NCI-H2029 treated with DMSO at 0.1 percent for 48 hours (cell line): Measurements from ENCODE around the gene AMBRA1.

Source experiments
- DNase-seq: peaks from one replicate; lab custom pipeline; 2025; lab: John Stamatoyannopoulos, UW

The AMBRA1 gene

GRCh38 chr11:46472662-46472994 lies 121.2 kb downstream of the AMBRA1 start:
- DNase-seq = no peak

DNA sequence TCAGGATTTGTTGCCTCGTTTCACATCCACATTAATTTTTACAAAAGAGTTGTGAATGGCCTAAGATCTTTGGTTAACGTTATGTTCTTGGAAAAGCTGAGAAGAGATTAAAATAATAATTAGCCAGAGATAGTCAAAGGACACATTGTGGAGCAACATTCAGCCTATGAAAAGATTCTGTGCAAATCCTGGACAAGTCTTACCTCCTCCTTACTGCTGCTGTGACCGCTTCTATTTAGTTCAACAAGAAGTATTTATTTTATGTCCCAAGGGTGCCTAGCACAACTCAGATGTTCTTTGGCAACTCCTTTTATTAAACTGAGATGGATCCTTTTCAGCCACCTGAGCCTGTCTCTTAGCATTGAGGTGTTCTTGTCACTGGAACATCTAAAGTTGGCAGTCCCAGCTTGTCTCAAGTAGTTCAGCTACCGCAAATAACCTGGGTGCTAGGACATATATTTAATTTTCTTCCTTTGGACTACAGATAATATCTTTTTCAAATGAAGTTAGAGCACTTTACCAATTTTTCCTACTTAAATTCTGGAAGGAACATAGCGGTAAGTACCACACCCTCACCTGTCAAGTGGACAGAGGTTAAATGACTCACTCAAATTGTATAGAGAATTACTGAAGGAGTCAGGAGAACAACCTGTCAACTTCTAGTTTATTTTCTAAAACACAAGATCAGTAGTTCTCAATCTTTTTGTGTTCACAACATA lies 121.7 kb downstream of the AMBRA1 start:
- no peak for DNase-seq

DNA sequence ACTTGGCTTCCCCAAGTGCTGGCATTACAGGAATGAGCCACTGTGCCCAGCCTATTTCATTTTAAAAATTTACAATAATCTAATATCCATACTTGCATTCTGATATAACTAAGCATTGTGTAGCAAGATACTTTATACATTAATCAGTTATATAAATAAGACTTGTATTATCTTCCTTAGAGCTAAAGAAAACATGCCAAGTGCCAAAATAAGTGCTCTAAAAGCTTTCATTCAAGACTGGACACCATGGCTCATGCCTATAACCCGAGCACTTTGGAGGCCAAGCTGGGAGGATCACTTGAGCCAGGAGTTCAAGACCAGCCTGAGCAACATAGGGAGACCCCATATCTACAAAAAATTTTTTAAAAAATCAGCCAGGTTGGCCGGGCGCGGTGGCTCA lies 123.9 kb downstream of the AMBRA1 start:
- no peak for DNase-seq

DNA sequence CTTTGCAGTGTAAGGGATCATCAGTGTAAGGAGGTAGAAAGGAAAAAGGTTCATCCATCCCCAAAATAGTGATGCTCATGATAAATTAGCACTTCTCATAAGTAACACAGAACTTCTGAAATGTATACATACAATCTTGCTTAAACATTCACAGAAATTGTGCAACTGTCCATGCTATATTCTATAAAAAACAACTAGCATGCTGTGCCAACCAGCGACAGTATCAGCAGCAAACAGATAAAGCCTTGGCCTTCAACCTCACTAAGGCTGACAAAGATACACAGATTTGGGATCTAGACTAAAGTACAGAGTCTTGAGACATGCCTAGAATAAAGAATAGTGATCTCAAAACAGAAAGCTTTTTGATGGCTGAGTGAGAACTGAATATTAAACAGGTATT lies 128.1 kb downstream of the AMBRA1 start:
- no peak for DNase-seq

DNA sequence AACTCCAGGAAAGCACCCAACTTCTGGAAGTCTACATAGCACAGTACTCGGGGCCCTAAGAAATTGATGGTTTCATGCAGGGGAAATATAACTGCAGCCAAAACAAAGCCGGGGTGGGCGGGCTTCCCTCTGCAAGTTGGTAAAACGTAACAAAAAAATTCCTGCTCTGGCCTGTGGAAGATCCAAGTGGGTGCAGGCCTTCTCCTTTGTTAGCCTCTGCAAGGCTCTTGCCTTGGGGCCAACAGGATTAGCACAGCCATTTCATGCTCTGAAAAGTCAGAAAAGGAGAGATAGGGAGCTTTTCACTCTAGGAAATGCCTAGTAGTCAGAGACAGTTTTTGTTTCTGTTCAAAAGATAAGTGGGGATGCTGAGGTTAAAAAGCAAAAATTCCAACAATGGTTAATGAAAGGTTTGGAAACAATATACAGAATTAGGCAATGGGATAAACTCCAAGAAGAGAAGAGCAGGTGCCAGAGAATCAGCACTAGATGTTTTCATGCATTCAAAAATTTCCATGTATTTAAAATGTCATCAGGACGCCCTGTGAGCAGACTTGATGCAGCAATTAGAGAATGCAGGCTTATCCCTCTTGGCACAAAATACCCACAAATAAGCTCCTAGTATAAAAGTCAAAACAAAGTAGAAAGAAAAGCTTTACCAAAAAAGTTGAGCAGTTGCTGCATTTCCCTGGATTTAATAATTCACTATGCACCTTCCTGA lies 130.0 kb downstream of the AMBRA1 start:
- DNase-seq = no peak

- no peak for DNase-seq
Measured at GRCh38 chr11:46461461-46461927, 132.3 kb downstream of the AMBRA1 start.

DNA sequence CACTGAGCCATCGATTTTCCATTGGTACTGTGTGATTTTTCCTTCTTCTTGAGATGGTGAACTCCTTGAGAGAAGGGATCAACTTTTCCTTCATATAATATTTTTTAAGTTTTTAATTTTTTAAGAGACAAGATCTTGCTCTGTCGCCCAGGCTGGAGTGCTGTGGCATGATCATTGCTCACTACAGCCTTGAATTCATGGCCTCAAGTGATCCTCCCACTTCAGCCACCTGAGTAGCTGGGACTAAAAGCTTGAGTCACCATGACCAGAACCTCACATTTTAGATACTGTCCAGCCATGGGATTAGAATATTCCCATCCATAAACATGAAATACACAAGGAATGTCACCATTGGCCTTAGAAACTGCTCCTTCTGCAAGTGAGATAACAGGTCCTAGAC lies 135.3 kb downstream of the AMBRA1 start:
- DNase-seq = no peak

DNA sequence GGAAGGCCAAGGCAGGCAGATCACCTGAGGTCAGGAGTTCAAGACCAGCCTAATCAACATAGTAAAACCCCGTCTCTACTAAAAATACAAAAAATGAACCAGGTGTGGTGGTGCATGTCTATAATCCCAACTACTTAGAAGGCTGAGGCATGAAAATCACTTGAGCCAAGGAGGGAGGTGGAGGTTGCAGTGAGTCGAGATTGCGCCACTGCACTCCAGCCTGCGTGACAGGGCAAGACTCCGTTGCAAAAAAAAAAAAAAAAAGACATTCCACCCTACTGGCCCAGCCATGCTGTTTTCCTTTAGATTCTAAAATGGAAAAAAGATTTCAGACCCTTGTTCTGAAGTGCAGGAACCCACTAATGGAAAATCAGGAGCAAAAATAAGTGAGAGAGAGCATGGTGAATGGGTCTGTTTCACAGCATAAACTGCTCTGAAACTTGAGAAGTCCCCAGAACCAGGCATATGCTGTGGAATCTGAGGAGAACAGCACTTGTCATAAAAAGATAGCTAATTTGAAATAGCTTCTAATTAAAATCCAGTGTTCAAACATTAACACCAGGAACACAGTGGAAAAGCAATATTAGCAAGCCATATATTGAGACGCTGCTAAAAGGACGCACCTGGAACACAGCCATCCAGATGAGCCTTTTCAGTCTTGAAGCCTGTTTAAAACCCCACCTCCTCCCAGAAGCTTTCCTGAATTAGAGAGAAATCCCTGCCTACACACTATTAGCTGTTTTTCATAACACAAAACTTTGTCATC lies 136.0 kb downstream of the AMBRA1 start:
- DNase-seq = no peak

- DNase-seq = no peak
Measured at GRCh38 chr11:46457021-46457420, 136.8 kb downstream of the AMBRA1 start.

- no peak for DNase-seq
Measured at GRCh38 chr11:46456269-46457001, 137.4 kb downstream of the AMBRA1 start.

- no peak for DNase-seq
Measured at GRCh38 chr11:46455834-46456233, 138.0 kb downstream of the AMBRA1 start.

DNA sequence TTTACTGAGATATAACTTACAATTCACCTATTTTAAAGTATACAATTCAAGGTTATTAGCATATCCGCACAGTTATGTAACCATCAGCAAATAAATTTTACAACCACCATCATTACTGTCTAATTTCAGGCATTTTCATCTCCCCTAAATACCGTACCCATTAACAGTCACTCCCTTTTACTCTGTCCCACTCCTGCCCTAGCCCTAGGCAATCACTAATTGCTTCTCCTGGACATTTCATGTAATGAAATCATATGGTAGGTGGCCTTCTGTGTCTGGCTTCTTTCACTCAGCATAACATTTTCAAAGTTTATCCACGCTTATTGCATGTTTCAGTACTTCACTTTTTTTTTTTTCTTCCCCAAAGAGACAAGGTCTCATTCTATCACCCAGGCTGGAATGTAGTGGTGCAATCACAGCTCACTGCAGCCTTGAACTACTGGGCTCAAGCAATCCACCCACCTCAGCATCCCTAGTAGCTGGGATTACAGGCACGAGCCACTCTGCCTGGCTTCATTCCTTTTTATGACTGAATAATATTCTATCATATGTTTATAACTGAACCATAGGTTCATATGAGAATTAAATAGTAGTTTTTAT lies 140.8 kb downstream of the AMBRA1 start:
- no peak for DNase-seq

- no peak for DNase-seq
Measured at GRCh38 chr11:46451759-46452158, 142.1 kb downstream of the AMBRA1 start.

GRCh38 chr11:46450846-46451477 lies 142.9 kb downstream of the AMBRA1 start:
- no peak for DNase-seq

- DNase-seq = no peak
Measured at GRCh38 chr11:46447544-46447943, 146.3 kb downstream of the AMBRA1 start.

DNA sequence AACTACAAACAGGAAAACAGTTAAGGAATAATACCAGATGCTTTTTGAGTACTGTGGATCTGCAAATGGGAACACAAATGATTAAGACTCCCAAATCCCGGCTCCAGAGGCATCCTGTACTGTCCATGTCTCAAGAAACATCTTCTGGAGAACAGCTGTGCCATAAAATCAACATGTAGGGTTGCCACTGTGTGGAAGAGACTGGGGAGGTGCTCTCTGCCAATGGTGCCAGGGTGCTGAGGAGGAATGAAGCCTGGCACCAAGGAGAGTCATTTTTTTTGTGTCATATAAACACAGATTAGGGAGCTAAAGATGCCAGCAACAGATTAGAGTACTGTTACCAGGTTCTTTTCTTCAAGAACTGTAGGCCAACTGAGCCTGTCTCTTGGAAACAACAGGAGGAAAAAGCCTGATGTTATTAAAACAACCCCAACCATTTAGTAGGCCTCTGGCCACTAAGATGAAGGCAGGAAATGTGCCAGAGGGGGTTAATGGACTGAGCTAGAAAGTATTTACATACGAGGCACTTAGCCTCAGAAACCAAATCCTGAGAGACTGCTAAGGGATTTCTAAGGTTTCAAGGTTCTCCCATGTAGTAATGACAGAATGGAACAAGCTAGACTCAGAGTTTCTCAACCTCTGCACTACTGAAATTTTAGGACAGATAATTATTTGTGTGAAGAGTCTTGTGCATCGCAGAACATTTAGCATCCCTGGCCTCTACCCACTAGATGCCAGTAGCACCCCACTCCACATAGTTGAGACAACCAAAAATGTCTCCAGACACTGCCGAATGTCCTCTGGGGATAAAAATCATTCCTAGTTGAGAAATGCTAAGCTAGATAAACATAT lies 147.7 kb downstream of the AMBRA1 start:
- DNase-seq = peak; percentile 61

DNA sequence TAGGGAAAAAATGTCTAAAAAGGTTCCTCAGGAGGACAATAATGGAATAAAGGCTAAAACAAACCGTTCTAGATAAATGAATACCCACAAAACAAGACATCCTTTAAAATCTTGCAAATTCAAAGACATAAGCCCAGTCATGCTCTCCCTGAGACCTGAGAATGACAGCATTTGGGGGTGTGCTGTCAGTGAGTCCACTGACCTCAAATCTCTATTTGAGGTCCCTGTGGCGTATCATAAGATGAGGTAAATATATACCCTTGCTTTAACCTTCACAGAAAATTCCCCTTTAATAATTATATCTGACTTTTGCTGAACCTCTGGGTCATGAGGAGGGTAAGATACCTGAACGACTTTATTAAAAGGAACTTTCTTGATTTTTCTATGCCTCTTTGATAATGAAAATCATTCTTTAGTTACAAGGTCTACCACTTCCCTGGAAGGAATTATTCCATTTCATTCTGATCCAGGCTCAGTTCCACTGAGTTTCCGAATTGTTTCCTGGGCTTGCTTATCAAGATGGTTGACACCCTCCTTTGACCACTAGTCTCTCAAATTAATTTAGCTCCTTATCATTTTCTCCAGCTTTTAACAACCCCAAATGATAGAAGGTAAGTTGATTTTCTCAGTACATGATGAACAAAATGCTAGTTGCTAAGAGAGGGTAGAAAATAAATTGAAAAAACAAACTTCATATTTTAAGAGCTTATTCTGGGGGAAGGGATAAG lies 148.5 kb downstream of the AMBRA1 start:
- DNase-seq = no peak

DNA sequence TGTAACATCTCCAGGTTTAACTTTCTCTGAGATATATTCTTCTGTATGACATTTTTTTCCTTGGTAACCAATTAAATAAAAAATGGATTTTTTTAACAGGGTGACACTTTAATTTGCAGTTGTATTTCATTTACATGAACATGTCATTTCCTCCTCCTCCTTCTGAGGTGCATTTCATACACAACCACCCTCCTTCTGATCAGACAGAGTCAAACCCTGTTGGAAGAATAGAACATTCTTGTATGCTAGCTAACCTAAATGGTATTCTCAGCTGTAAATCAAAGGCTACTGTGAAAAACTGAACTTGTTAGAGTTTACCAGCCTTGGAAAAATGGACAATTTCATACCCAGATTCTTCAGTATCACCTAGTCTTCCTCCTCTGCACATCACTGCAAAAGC lies 149.5 kb downstream of the AMBRA1 start:
- no peak for DNase-seq

- DNase-seq = no peak
Measured at GRCh38 chr11:46438211-46438610, 155.6 kb downstream of the AMBRA1 start.
